RWPE1 (cell line): ENCODE data around the gene TAPBP.
"Not testable (repeated sequence)": the region's sequence is repeated elsewhere in the genome, so short reads cannot be mapped to it uniquely, and the experiment has no call there.

Experiments
- CTCF ChIA-PET: fragments of 350-600 bp; sonication (Branson Sonifier 250); formaldehyde crosslinking; extraction: SDS; loops from one replicate; lab custom pipeline; 2021; lab: Yijun Ruan, JAX
- POLR2A ChIA-PET: fragments of 400-600 bp; formaldehyde crosslinking; extraction: SDS; loops from one replicate; lab custom pipeline; 2020; ENCODE audit warnings: antibody characterized with exemption; ENCODE audit not compliant: low non-redundant PET; lab: Yijun Ruan, JAX
- DNase-seq: peaks from one replicate; pipeline ENCODE4 v3.0.0; 2012; ENCODE audit warnings: low spot score
- H3K27ac ChIP-seq: fragments of 450-650 bp; 2 replicates; pipeline ENCODE4 v1.5.1; 2017
- TF ChIP-seq, protein P1 (sequence below): fragments of 450-650 bp; conservative IDR thresholded peaks from 2 replicates; pipeline ENCODE4 v1.5.1; 2017; ENCODE audit warnings: low read depth, mild to moderate bottlenecking

The TAPBP gene

DNA sequence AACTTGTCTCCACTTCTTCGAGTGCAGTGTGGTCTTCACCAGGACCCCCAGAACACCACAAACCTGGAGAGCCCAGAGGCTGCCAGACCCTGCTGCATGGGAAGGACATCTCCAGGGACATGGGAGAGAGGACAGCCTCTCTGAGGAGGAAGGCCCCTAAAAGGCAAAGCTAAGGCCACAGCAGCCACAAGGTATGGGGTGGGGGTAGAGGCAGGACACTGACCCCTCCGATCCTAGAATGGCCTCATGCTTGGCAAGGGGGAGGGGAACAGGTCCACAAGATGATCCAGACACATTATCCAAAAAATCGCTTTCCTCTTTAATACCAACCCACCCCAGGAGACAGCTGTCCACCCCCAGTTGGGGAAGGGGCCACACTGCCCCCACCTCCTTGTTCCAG is 35.1 kb downstream of the TAPBP start:
- TF ChIP-seq, protein P1, sequence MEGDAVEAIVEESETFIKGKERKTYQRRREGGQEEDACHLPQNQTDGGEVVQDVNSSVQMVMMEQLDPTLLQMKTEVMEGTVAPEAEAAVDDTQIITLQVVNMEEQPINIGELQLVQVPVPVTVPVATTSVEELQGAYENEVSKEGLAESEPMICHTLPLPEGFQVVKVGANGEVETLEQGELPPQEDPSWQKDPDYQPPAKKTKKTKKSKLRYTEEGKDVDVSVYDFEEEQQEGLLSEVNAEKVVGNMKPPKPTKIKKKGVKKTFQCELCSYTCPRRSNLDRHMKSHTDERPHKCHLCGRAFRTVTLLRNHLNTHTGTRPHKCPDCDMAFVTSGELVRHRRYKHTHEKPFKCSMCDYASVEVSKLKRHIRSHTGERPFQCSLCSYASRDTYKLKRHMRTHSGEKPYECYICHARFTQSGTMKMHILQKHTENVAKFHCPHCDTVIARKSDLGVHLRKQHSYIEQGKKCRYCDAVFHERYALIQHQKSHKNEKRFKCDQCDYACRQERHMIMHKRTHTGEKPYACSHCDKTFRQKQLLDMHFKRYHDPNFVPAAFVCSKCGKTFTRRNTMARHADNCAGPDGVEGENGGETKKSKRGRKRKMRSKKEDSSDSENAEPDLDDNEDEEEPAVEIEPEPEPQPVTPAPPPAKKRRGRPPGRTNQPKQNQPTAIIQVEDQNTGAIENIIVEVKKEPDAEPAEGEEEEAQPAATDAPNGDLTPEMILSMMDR: no peak
- peak overlapping the region; percentile 95 for H3K27ac ChIP-seq
- DNase-seq: no peak
- ChIA-PET POLR2A (no interaction called here), CTCF (interaction anchor here (0.6 to 1.2 kb wide), 4 partner anchors 14 to 67 kb away, joined by 3 to 7 read pairs (median 3); partner anchors contain the start of gene RGL2)

DNA sequence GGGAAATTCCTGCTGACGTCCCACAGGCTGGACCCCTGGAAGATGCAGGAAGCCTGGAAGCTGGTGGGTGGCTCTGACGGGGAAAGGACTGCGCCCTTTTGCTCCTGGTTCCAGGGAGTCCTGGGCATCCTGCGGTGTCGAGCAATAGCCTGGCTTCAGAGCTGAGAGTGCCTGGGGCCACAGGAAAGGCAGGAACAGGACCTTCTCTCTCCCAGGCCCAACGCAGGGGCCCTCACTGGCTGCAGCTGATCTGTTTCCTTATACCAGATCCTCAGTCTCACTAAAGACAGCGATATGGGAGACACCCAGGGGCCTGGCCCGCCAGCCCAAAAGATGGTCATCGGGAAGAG is 35.5 kb downstream of the TAPBP start:
- POLR2A ChIA-PET: no interaction called here
- no peak for DNase-seq
- H3K27ac ChIP-seq: peak overlapping the region; percentile 95
- TF ChIP-seq, protein P1: no peak
- CTCF ChIA-PET: interaction anchor here (0.6 to 1.2 kb wide), 4 partner anchors 14 to 67 kb away, joined by 3 to 7 read pairs (median 3); partner anchors contain the start of gene RGL2

DNA sequence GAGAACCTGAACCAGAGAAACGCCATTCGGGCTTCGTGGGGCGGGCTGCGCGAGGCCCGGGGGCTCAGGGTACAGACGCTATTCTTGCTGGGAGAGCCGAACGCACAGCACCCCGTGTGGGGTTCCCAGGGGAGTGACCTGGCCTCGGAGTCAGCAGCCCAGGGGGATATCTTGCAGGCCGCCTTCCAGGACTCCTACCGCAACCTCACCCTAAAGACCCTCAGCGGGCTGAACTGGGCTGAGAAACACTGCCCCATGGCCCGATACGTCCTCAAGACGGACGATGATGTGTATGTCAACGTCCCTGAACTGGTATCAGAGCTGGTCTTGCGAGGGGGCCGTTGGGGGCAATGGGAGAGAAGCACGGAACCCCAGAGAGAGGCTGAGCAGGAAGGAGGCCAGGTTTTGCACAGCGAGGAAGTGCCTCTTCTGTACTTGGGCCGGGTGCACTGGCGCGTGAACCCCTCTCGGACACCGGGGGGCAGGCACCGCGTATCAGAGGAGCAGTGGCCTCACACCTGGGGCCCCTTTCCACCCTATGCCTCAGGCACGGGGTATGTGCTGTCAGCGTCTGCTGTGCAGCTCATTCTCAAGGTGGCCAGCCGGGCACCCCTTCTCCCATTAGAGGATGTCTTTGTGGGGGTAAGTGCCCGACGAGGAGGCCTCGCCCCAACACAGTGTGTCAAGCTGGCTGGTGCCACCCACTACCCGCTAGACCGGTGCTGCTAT is 36.1 kb downstream of the TAPBP start:
- ChIA-PET POLR2A (interaction anchor here (0.6 to 1.9 kb wide), 3 partner anchors 11 to 78 kb away, joined by 3 to 14 read pairs (median 6); partner anchors contain the start of genes PFDN6, RGL2 and WDR46), CTCF (interaction anchor here (0.6 to 1.4 kb wide), 6 partner anchors 11 to 129 kb away, joined by 3 to 7 read pairs (median 4); partner anchors contain the start of genes PFDN6, RGL2 and WDR46)
- TF ChIP-seq, protein P1: no peak
- DNase-seq: no peak
- H3K27ac ChIP-seq: peak overlapping the region; percentile 95

DNA sequence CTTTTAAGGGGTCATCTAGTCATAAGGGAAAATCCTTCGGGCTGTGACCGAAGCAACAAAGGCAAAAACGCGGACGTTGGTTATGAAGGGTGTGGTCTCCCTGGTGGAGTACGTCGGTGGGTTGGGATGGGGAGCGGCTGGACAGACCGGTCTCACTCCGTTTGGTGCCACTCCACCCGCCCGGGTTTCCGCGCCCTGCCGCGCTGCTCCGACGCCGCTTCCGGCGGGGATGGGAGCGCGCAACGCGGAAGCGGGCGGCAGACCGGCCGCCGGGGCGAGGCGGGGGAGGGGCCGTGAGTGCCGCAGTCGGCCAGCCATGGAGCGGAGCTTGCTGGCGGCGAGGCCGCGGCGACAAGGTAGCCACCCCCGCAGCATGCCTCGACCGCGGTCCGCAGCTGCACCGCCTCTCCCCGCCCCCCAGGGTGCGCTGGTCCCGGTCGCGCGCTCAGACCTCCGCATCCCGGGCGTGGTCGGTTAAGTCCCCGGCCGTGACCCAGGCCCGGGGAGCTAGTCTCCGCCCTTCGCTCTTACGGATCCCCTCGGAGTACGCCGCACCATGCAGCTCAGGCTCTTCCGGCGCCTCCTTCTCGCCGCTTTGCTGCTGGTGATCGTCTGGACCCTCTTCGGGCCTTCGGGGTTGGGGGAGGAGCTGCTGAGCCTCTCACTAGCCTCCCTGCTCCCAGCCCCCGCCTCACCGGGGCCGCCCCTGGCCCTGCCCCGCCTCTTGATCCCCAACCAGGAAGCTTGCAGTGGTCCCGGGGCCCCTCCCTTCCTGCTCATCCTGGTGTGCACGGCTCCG is 36.8 kb downstream of the TAPBP start, which contains the start of gene B3GALT4:
Gene B3GALT4 (plus strand): TSS at position 260 of the 799 bp plus-strand sequence. CDS start 297 bp downstream, at position 557.
- H3K27ac ChIP-seq: peak within 1 kb of the TSS; percentile 95
- DNase-seq: peak; percentile 81
- CTCF ChIA-PET: interaction anchor here (0.5 to 1.4 kb wide), 5 partner anchors 12 to 130 kb away, joined by 3 to 6 read pairs (median 3); partner anchors contain the start of genes PFDN6 and WDR46
- TF ChIP-seq, protein P1: peak; percentile 53
- POLR2A ChIA-PET: interaction anchor here (0.6 to 1.9 kb wide), 3 partner anchors 12 to 77 kb away, joined by 3 to 14 read pairs (median 6); partner anchors contain the start of genes PFDN6, RGL2 and WDR46

DNA sequence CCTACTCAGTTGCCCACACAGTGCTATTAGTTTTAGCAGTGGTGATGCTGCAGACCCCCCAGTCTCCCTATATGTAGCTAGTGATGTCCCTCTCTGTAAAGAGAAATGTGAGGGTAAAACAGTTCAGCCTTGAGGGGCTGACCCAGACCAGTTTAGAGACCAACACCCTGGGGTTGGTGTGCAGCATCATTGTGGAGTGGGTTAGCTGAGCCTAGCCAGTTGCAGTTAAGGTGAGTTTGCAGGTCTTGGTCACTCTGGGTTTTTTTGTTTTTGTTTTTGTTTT is 37.4 kb downstream of the TAPBP start:
- ChIA-PET POLR2A (interaction anchor here (1.9 kb wide), 1 partner anchor 22 kb away, joined by 14 read pairs; the partner anchor contains the start of gene RGL2), CTCF (interaction anchor here (0.5 to 1.4 kb wide), 3 partner anchors 13 to 28 kb away, joined by 3 to 6 read pairs (median 4); partner anchors contain the start of genes PFDN6 and WDR46)
- TF ChIP-seq, protein P1: no peak
- peak overlapping the region; percentile 95 for H3K27ac ChIP-seq
- DNase-seq: peak; percentile 29

DNA sequence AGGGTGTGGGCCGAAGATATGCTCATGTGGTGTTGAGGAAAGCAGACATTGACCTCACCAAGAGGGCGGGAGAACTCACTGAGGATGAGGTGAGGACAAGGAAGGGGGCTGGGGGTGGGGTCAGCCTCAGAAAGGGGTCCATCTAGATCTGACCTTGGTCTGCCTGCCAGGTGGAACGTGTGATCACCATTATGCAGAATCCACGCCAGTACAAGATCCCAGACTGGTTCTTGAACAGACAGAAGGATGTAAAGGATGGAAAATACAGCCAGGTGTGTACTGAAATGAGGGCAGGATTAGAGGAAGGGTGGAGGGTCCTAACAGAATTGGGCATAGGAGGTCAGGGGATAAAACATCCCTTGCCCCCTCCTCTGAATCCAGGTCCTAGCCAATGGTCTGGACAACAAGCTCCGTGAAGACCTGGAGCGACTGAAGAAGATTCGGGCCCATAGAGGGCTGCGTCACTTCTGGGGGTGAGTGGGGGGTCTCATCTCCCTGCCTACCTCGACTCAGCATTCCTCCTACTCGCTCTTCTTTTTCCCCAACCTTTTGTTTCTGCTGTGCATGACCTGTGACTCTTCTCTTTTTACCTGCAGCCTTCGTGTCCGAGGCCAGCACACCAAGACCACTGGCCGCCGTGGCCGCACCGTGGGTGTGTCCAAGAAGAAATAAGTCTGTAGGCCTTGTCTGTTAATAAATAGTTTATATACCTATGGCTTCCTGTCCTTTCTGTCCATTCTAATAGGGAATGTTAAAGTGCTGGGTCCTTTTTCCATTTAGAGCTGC is 37.9 kb downstream of the TAPBP start:
- peak overlapping the region; percentile 95 for H3K27ac ChIP-seq
- CTCF ChIA-PET: interaction anchor here (0.5 kb wide), 1 partner anchor 28 kb away, joined by 3 read pairs; no protein-coding TSS in a partner anchor
- not testable (repeated sequence) for DNase-seq
- POLR2A ChIA-PET: interaction anchor here (1.9 kb wide), 1 partner anchor 22 kb away, joined by 14 read pairs; the partner anchor contains the start of gene RGL2
